HepG2 (cell line): Measurements from ENCODE around the gene GLRX5. TPM values are rescaled to one million over a fixed set of nuclear protein-coding genes. Genes with fewer than 3 reads are reported as not detected.
A peak's percentile ranks its signal among the peaks of the same experiment; 100 is the strongest.

ENCODE experiments used
- AHDC1 ChIP-seq: sonication (generic); formaldehyde crosslinking; IDR thresholded peaks from 2 replicates; pipeline ENCODE4 v1.5.1; 2020; ENCODE audit warnings: mild to moderate bottlenecking, missing genetic modification reagents, borderline replicate concordance
- AKAP8 ChIP-seq: sonication (generic); formaldehyde crosslinking; IDR thresholded peaks from 2 replicates; pipeline ENCODE4 v1.5.1; 2020; ENCODE audit warnings: mild to moderate bottlenecking, missing genetic modification reagents
- ESRRA ChIP-seq: sonication (generic); formaldehyde crosslinking; IDR thresholded peaks from 2 replicates; pipeline ENCODE4 v1.5.1; 2020; ENCODE audit warnings: mild to moderate bottlenecking, low read depth, missing genetic modification reagents
- FOSL1 ChIP-seq: sonication (generic); formaldehyde crosslinking; IDR thresholded peaks from 2 replicates; pipeline ENCODE4 v1.9.0; 2021; ENCODE audit warnings: missing genetic modification reagents, borderline replicate concordance
- HMGXB4 ChIP-seq, 2 experiments: sonication (generic) in 1 of 2; formaldehyde crosslinking in 1 of 2; IDR thresholded peaks; 2 replicates each; pipeline versions ENCODE4 v1.4.0 to v1.6.1; 2018 to 2020; ENCODE audit warnings: missing genetic modification reagents in 2 of 2, borderline replicate concordance in 1 of 2, low read depth in 1 of 2, mild to moderate bottlenecking in 1 of 2, missing biosample characterization in 1 of 2
- IKZF5 ChIP-seq: IDR thresholded peaks from 2 replicates; pipeline ENCODE4 v1.6.1; 2018; ENCODE audit warnings: missing genetic modification reagents, mild to moderate bottlenecking, missing compliant biosample characterization
- KAT7 ChIP-seq: IDR thresholded peaks from 2 replicates; pipeline ENCODE4 v1.6.1; 2018; ENCODE audit warnings: borderline replicate concordance, missing compliant biosample characterization
- MED1 ChIP-seq: sonication (generic); formaldehyde crosslinking; IDR thresholded peaks from 2 replicates; pipeline ENCODE4 v1.4.0; 2020; ENCODE audit warnings: missing genetic modification reagents
- MLLT10 ChIP-seq: sonication (generic); formaldehyde crosslinking; IDR thresholded peaks from 2 replicates; pipeline ENCODE4 v1.4.0; 2020; ENCODE audit warnings: missing genetic modification reagents
- NFE2 ChIP-seq: sonication (generic); formaldehyde crosslinking; IDR thresholded peaks from 2 replicates; pipeline ENCODE4 v1.4.0; 2020; ENCODE audit warnings: missing genetic modification reagents
- PRMT3 ChIP-seq: sonication (generic); formaldehyde crosslinking; IDR thresholded peaks from 2 replicates; pipeline ENCODE4 v1.8.1; 2022; ENCODE audit warnings: low read depth, mild to moderate bottlenecking, moderate library complexity, missing genetic modification reagents, borderline replicate concordance
- SP2 ChIP-seq: sonication (generic); formaldehyde crosslinking; IDR thresholded peaks from 2 replicates; pipeline ENCODE4 v1.5.1; 2020; ENCODE audit warnings: mild to moderate bottlenecking, missing genetic modification reagents
- TCF7L2 ChIP-seq: IDR thresholded peaks from 2 replicates; pipeline ENCODE4 v1.6.1; 2011; ENCODE audit warnings: mild to moderate bottlenecking, low read depth, low read length, moderate library complexity
- TERF1 ChIP-seq: sonication (generic); formaldehyde crosslinking; IDR thresholded peaks from 2 replicates; pipeline ENCODE4 v1.8.0; 2022; ENCODE audit warnings: mild to moderate bottlenecking, missing genetic modification reagents, moderate library complexity
- ZFP36 ChIP-seq: fragments of 150-350 bp; IDR thresholded peaks from 2 replicates; pipeline ENCODE4 v1.6.1; 2018; ENCODE audit warnings: borderline replicate concordance, low read length, low read depth; ENCODE audit not compliant: partially characterized antibody
- ZMYM2 ChIP-seq: sonication (generic); formaldehyde crosslinking; IDR thresholded peaks from 2 replicates; pipeline ENCODE4 v1.8.0; 2022; ENCODE audit warnings: mild to moderate bottlenecking, missing genetic modification reagents
- ZNF414 ChIP-seq: sonication (generic); formaldehyde crosslinking; IDR thresholded peaks from 2 replicates; pipeline ENCODE4 v1.5.0; 2020; ENCODE audit warnings: missing genetic modification reagents
- polyA plus RNA-seq, 8 experiments: library from polyadenylated mRNA; depleted of rRNA in 3 of 8; stranded (reverse) in 7 of 8; unstranded in 1 of 8; fragments of >200 nt; fragmentation: Illumina TruSeq in 4 of 8; extraction: Trizol in 4 of 8; gene quantifications; 2 replicates each; pipeline versions ENCODE4 v1.2.1 to v1.2.3, GENCODE V29; 2011 to 2016; ENCODE audit warnings: low read depth in 4 of 8, missing spikeins in 1 of 8, mixed read lengths in 1 of 8; ENCODE audit not compliant: insufficient read depth in 1 of 8
- total RNA-seq, 5 experiments: library from RNA; depleted of rRNA; stranded (reverse); fragments of >200 nt; fragmentation: Illumina TruSeq; extraction: Trizol; gene quantifications; 2 replicates each; pipeline ENCODE4 v1.2.3, GENCODE V29; 2016; ENCODE audit warnings: low read depth in 1 of 5

The GLRX5 gene
- total and polyA plus RNA-seq, 2 of the 13 experiments (the other 11 are each of a cell fraction or from before 2014, with no cell fraction given), result 122 to 146 TPM

GRCh38 chr14:95537298-95538089 lies 2.6 kb downstream of the GLRX5 start (continued):
- TF ChIP-seq AKAP8 (CRISPR knock-in tag), result no peak
- no peak for TF ChIP-seq TERF1 (CRISPR knock-in tag)
- no peak for TF ChIP-seq ZMYM2 (CRISPR knock-in tag)
- peak in 1 of 2 experiments; percentile 57; a peak in 1 of 4 replicates for TF ChIP-seq HMGXB4 (CRISPR knock-in tag; IDR thresholded peaks at IDR 0.05; ENCODE audit: borderline replicate concordance in 1 of 2, low read depth in 1 of 2)
- TF ChIP-seq ZNF414 (CRISPR knock-in tag), result no peak
- no peak for TF ChIP-seq PRMT3 (CRISPR knock-in tag)
- no peak for TF ChIP-seq ZFP36
- TF ChIP-seq IKZF5 (CRISPR knock-in tag), result peak; percentile 93; the same call in 1 of the 2 replicates
- TF ChIP-seq KAT7 (CRISPR knock-in tag), result no peak
- no peak for TF ChIP-seq TCF7L2
- no peak for TF ChIP-seq NFE2 (CRISPR knock-in tag)
- no peak for TF ChIP-seq MLLT10 (CRISPR knock-in tag)
- TF ChIP-seq AHDC1 (CRISPR knock-in tag), result peak; percentile 91
- TF ChIP-seq MED1 (CRISPR knock-in tag), result peak; percentile 92
- TF ChIP-seq FOSL1 (CRISPR knock-in tag), result no peak
- no peak for TF ChIP-seq SP2 (CRISPR knock-in tag)
- TF ChIP-seq ESRRA (CRISPR knock-in tag), result peak; percentile 77; the same call in 1 of the 2 replicates
